Type B pancreatic cell (in vitro differentiated cells): Measurements from ENCODE around the gene TRPC6. TPM values are rescaled to one million over a fixed set of nuclear protein-coding genes. Genes with fewer than 3 reads are reported as not detected.

Experiments used
- DNase-seq: peaks from one replicate; pipeline ENCODE4 v3.0.0; 2021; ENCODE audit warnings: mixed read lengths; ENCODE audit not compliant: unreplicated experiment; ENCODE audit errors: extremely low spot score
- H3K27ac Mint-ChIP-seq: 2 replicates; pipeline ENCODE4 v1.8.0; 2021; ENCODE audit warnings: mild to moderate bottlenecking, mixed read lengths
- H3K27me3 Mint-ChIP-seq: 2 replicates; pipeline ENCODE4 v1.8.0; 2021; ENCODE audit warnings: mixed read lengths
- H3K36me3 Mint-ChIP-seq: 2 replicates; pipeline ENCODE4 v1.8.0; 2021; ENCODE audit warnings: mixed read lengths
- H3K4me1 Mint-ChIP-seq: one replicate; pipeline ENCODE4 v1.8.0; 2021; ENCODE audit warnings: mixed read lengths; ENCODE audit not compliant: unreplicated experiment
- H3K4me3 Mint-ChIP-seq: 2 replicates; pipeline ENCODE4 v1.8.0; 2021; ENCODE audit warnings: mild to moderate bottlenecking, mixed read lengths
- H3K9me3 Mint-ChIP-seq: 2 replicates; pipeline ENCODE4 v1.8.0; 2021; ENCODE audit warnings: mixed read lengths
- CTCF ChIP-seq: fragments of 200-600 bp; sonication (generic); conservative IDR thresholded peaks from 2 replicates; pipeline ENCODE4 v1.5.0; 2021; ENCODE audit warnings: antibody characterized with exemption, mild to moderate bottlenecking
- total RNA-seq: library from RNA; stranded (reverse); gene quantifications from 2 replicates; pipeline ENCODE4 v1.2.1, GENCODE V29; 2021; ENCODE audit warnings: low replicate concordance

Gene TRPC6
- total RNA-seq, 1 donor from 2014 or later: 1.5 TPM

GRCh38 chr11:101577461-101577860, 6.3 kb downstream of the TRPC6 start:
- DNase-seq: no peak
- no peak for TF ChIP-seq CTCF
- Mint-ChIP-seq H3K27ac (no peak overlapping the region), H3K36me3 (no peaks in the 10 kb centered on the region), H3K4me1 (peaks cover 6% of the 10 kb centered on the region), H3K9me3 (peaks cover 5% of the 10 kb centered on the region), H3K27me3 (peaks cover 51% of the 10 kb centered on the region), H3K4me3 (no peak overlapping the region)

- no peak for TF ChIP-seq CTCF
- no peaks in the 10 kb centered on the region for H3K36me3 Mint-ChIP-seq
- no peak overlapping the region for H3K4me3 Mint-ChIP-seq
- H3K27ac Mint-ChIP-seq: no peak overlapping the region
- no peak for DNase-seq
- peaks cover 5% of the 10 kb centered on the region for H3K9me3 Mint-ChIP-seq
- H3K27me3 Mint-ChIP-seq: peaks cover 41% of the 10 kb centered on the region
- H3K4me1 Mint-ChIP-seq: peaks cover 6% of the 10 kb centered on the region
Observed at GRCh38 chr11:101576456-101576855, 7.4 kb downstream of the TRPC6 start.

GRCh38 chr11:101574886-101575285, 8.9 kb downstream of the TRPC6 start:
- no peak overlapping the region for H3K27ac Mint-ChIP-seq
- H3K36me3 Mint-ChIP-seq: no peaks in the 10 kb centered on the region
- peaks cover 31% of the 10 kb centered on the region for H3K27me3 Mint-ChIP-seq
- no peak overlapping the region for H3K4me3 Mint-ChIP-seq
- peaks cover 6% of the 10 kb centered on the region for H3K4me1 Mint-ChIP-seq
- TF ChIP-seq CTCF: no peak
- DNase-seq: no peak
- peaks cover 5% of the 10 kb centered on the region for H3K9me3 Mint-ChIP-seq

GRCh38 chr11:101567071-101567470, 16.7 kb downstream of the TRPC6 start:
- no peak for TF ChIP-seq CTCF
- no peak for DNase-seq
- Mint-ChIP-seq H3K4me1 (no peaks in the 10 kb centered on the region), H3K9me3 (peaks cover 5% of the 10 kb centered on the region), H3K27me3 (no peaks in the 10 kb centered on the region), H3K4me3 (no peak overlapping the region), H3K27ac (no peak overlapping the region), H3K36me3 (no peaks in the 10 kb centered on the region)

- H3K27me3 Mint-ChIP-seq: no peaks in the 10 kb centered on the region
- no peaks in the 10 kb centered on the region for H3K4me1 Mint-ChIP-seq
- peaks cover 5% of the 10 kb centered on the region for H3K9me3 Mint-ChIP-seq
- H3K4me3 Mint-ChIP-seq: no peak overlapping the region
- DNase-seq: no peak
- H3K27ac Mint-ChIP-seq: no peak overlapping the region
- no peak for TF ChIP-seq CTCF
- H3K36me3 Mint-ChIP-seq: no peaks in the 10 kb centered on the region
Observed at GRCh38 chr11:101566626-101567025, 17.2 kb downstream of the TRPC6 start.

GRCh38 chr11:101563166-101563565, 20.6 kb downstream of the TRPC6 start:
- Mint-ChIP-seq H3K36me3 (no peaks in the 10 kb centered on the region), H3K27ac (no peak overlapping the region), H3K9me3 (peaks cover 4% of the 10 kb centered on the region), H3K4me3 (no peak overlapping the region), H3K27me3 (no peaks in the 10 kb centered on the region), H3K4me1 (no peaks in the 10 kb centered on the region)
- no peak for TF ChIP-seq CTCF
- DNase-seq: no peak
